ENCODE results near the gene LMBR1.
"Not testable (repeated sequence)": the region's sequence is repeated elsewhere in the genome, so short reads cannot be mapped to it uniquely, and the experiment has no call there.

LMBR1 gene

DNA sequence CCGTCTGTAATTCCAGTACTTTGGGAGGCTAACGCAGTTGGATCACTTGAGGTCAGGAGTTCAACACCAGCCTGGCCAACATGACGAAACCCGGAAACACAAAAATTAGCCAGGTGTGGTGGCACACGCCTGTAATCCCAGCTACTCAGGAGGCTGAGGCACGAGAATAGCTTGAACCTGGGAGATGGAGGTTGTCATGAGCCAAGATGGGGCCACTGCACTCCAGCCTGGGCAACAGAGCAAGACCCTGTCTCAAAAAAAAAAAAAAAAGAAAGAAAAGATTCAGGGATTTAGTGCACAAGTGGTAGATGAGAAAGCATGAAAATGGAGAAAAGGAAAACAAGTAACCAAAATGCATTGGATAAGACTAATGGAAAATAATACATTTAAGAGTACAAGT, 49.4 kb downstream of the LMBR1 start:
- not testable (repeated sequence) for DNase-seq

DNA sequence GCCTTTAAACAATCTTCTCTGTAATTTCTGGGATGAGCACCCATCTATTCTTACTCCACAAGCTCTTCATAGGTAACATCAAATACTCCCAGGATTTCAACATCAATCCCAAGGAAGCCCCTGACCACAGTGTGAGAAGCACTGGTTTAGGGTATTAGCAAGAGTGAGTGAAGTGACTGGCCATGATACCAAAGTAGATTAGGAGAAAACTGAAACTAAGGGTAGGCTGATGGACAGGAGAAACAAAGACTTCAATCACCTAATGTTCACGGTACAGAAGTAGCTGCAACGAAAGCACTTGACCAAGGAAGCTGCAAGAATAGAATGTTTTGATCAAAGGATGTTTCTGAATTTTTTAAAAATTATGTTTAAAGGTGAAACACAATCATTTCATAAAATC, 49.8 kb downstream of the LMBR1 start:
- no peak for DNase-seq

DNA sequence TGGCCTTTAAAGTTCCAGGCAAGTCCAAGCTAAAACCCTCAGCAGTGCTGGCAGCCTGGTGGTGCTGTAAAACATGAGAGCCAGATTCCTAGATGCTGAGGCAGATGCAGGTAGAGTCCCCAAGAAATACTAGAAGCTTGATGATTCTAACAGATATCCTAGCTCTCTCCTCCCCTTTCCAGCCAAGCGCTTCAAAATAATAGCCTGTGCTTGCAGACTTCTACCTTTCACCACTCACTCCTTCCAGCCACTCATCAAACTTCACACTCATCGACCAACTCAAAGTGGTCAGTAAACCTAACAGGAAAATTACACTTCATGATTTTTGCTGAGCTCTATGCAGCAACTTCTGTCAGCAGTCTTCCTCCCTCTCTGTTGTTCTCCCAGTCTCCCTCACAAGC, 50.2 kb downstream of the LMBR1 start:
- DNase-seq: no peak

DNA sequence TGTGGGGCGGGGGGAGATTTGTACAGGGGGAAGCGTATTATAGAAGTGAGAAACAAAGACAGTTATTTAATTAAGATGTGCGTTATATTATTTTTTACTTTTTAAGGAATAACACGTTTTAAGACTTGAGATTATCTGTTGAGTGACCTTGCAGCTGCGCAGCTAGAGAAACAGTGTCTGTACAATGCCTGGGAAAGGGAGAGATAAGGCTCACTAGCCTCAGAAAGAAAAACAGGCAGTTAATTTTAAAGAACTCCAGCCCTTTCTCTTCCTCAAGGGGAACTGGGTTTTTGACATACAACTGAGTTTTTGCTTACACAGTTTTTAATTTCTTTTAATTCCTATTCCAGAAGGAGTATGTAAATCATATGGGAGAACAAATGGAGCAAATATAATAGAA, 50.7 kb downstream of the LMBR1 start:
- DNase-seq: no peak

DNA sequence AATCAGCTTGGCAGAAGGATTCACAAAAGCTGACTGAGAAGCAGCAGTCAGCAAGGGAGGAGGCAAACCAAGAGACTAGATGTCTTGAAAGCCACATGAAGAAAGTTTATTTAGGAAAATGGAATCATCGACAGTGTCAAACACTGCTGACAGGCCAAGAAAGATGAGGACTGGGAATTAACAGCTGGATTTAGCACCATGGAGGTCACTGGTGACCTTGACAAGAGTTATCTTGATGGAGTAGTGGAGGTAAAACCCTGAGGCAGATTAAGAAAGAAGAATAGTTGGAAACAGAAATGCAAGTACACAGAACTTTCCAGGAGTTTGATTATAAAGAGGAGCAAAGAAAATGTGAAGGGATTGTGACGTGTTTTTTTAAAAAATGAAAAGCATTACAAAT, 51.5 kb downstream of the LMBR1 start:
- DNase-seq: no peak

DNA sequence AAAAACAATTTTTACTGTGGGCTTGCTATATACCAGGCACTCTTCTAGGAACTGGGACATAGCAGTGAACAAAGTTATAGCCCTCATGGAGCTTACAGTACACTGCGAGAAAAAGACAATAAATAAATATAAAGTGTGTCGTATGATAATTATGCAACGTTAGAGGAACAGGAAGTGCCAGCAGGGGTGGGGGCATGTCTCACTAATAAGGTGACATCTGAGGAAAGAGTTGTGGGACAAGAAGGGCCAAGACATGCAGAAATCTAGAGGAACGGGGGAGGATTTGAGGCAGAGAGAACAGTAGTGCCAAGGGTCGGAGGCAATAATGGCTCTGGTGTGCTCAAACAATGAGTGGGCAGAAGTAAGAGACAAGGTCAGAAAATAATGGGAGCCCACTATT, 52.8 kb downstream of the LMBR1 start:
- no peak for DNase-seq

DNA sequence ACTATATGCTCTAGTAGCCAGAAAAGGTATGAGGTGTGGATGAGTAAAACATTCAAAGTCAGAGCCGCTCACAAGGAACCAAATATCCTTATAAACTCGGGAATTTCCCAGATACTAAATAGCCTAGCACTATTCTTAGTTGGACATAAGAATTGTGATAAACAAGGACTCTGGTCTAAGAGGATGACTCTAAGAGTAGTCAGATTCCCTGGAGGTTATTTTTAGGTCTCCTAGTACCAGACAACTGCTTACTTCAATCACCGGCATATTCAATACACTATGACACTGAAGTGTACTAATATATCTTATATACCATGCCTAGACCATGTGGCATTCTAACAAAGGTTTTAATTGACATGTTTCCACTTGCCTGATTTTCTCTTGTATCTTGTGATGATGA, 56.5 kb downstream of the LMBR1 start:
- no peak for DNase-seq

GRCh38 chr7:156834462-156834861, 58.5 kb downstream of the LMBR1 start:
- DNase-seq: no peak

DNA sequence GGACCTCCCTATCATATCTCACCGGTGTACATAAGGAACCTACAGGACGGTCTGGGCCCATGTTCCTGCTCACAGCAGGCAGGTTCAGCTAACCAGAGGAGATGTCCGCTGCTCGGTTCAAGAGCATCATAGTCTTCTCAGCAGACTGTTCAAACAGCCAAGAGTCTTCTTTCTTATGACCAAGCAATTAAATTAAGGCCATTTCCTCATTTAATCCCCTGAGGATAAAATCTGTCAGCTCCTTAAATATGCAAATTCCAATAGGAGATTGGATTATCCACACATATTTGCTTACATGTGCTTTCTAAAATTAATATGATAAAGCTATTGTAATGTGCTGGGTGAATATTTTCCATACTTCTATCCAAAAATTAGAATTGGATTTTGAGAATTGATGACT, 59.7 kb downstream of the LMBR1 start:
- no peak for DNase-seq

DNA sequence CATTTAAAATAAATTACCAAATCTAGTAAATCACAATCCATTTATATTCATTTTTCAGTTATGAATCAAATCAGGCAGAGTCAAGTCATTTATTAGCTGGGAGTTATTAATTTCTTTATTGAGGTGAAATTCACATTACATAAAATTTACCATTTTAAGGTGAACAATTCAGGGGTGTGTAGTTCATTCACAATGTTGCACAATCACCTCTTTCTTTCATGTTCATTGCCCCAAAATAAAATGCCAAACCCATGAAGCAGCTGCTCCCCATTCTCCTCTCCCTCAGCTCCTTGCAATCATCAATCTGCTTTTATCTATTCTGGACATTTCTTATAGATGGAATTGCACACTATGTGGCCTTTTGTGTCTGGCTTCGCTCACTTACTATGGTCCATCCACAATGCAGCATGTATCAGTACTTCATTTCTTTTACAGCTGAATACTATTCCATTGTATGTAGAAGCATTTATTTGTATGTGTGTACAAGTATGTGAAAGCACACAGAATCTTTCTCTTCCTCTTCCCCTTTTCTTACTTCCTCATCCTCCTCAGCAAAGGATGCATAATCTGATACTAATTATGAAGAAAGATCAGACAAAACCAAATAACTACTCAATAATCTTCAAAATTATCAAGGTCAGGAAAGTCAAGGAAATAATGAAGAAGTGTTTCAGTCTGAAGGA, 60.6 kb downstream of the LMBR1 start:
- DNase-seq: no peak

DNA sequence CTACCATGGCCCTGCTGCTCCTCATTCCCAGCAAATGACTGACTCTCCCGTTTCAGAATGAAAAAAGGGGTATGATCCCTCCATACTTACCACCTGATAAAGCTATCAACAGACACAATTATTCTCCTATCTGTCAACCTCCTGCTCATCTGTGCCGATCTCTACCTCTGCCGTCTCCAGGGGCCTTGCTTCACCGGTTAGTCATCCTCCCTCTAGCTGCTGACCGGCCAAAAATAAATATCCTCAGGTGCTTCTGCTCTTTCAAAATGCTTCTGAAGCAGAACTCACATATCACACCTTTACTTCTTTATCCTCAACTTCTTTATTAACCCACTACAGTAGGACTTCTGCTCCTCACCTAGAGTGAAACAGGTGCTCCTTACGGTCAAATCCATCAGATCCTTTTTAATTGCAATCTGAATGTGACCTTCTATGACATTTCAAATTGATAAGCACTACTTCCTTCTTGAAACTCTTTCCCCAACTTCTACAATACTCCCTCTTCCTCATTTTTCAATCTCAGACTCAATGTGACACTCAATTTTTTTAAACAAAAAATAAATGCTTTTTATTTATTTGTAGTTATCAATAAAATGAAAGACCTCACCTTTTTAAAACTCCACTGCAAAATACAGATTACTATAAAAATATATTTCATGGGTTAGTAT, 63.2 kb downstream of the LMBR1 start:
- no peak for DNase-seq

DNA sequence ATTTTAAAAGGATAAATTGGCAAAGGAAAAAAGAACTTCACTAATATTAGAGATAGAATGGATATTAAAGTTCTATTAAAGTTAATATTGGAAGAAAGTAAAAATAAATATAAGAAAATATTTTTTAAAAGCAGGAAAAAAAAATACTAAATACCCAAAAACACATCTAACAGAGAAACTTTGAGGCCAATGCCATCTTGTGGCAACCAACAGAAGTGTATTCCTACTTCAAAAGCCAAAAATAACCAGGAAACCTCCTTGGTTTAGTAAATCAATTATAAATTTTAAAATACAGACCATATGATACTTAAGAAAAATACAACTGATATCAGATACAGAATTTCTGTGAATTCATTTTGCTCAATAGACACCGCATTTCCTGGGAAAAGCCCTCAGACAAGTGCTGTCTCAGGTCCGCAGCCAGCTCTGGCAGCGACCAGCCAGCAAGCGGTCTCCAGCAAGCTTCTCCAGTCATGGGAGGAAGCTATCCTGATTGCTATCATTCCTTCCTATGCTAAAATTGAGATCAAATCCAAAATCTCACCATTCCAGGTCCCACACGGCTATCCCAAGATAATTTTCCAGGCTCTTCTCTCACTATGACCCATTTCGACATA, 65.3 kb downstream of the LMBR1 start:
- DNase-seq: no peak

DNA sequence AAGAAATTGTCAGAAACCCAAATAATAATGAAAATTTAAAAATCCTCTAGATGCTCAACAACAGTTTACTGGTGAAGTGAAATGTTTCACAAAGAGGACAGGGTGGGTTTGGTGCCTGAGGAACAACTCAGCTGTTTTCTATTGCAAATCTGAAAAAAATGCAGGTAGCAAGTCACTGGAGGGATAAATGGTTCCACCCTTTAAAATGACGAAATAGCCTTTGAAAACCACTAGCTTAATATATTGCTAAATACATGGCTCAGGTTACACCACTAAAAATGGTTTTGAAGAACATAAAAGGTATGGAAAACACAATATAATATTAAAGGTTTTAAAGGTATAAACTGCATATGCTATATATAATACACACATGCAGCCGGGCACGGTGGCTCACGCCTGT, 69.5 kb downstream of the LMBR1 start:
- no peak for DNase-seq

GRCh38 chr7:156820445-156821063, 72.4 kb downstream of the LMBR1 start:
- no peak for DNase-seq

DNA sequence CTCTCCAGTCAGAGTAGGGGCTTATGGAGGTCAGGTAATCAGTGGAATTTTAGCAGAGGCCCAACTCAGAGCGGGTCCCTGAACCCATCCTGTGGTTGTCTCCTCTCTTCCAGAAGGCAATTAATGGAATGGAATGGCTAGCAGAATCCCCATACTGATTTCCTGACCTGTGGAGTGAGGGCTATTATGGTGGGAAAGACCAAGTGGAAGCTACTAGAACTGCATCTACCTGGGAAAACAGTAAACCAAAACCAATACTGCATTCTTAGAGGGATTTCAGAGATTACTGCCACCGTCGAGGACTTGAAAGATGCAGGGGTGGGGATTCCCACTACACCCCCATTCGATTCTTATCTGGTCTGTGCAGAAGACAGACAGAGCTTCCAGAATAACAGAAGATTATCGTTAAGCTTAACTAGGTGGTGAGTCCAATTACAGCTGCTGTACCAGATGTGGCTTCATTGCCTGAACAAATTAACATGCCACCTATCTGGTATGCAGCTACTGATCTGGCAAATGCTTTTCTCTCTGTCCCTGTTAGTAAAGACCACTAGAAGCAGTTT, 73.2 kb downstream of the LMBR1 start:
- DNase-seq: no peak

GRCh38 chr7:156818133-156818532, 74.8 kb downstream of the LMBR1 start:
- DNase-seq: no peak

DNA sequence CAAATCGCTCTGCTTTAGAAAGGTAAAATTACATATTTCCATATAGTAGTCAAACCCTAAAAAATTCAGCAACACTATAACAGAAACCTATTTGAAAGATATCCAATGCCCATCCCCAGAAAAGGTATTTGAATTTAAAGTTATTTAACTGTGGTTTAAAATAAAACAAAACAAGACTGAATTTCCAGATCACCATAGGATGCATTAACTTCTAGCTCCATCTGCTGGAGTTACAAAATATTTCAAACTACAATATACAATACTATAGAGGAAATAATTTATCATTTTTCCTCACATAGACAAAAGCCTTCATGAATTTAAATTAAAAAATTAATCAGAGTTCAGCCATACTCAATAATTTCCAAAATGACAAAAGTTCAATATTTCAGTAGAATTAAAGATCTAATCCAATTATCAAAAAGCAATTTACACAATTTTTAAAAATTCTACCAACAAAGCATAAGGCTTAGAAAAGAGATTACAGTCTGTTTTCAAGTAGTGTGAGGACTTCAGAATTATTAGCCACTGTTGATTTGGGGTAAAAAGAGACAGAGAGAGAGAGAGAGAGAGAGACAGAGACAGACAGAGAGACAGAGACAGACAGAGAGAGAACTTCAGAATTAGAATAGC, 75.9 kb downstream of the LMBR1 start:
- no peak for DNase-seq

DNA sequence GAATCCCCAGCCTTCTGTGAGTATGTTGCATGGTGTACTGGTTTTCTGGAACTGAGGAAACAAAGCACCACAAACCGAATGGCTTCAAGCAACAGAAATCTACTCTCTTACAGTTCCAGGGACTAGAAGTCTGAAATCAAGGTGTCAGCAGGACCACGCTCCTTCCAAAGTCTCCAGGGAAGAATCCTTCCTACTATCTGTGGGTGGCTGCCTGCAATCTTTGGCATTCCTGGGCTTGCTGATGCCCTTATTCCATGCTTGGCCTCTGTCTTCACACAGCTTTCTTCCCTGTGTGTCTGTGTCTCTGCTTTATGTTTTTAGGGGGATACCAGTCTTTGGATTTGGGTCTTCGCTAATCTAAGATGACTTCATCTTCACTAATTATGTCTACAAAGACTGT, 81.3 kb downstream of the LMBR1 start:
- DNase-seq: no peak

DNA sequence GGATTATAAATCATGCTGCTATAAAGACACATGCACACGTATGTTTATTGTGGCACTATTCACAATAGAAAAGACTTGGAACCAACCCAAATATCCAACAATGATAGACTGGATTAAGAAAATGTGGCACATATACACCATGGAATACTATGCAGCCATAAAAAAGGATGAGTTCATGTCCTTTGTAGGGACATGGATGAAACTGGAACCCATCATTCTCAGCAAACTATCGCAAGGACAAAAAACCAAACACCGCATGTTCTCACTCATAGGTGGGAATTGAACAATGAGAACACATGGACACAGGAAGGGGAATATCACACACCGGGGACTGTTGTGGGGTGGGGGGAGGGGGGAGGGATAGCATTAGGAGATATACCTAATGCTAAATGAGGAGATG, 89.3 kb downstream of the LMBR1 start:
- not testable (repeated sequence) for DNase-seq

- DNase-seq: no peak
Measured at GRCh38 chr7:156802214-156802613, 90.8 kb downstream of the LMBR1 start.

GRCh38 chr7:156795415-156795814, 97.6 kb downstream of the LMBR1 start:
- DNase-seq: no peak

- no peak for DNase-seq
Measured at GRCh38 chr7:156793334-156793733, 99.6 kb downstream of the LMBR1 start.

DNA sequence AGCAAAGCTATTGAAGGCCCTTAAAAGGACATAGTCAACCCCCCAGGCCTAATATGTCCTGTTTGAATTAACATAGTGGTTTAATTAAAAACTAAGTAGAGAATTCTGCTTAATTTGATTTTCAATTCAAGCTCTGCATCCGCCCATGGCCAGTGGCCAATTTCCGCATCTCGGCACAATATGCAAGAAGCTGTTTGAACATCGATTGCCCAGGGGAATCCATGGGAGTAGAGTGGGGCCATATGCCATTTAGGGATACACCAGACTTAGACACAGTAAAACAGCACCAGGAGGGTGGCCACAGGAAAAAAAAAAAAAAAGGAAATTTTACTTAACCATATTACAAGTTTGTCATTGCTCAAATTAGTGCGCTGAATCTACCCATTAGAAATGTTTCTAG, 100.4 kb downstream of the LMBR1 start:
- no peak for DNase-seq

All from activated gamma-delta T cell (primary cell).